ENCODE measurements around the gene PCGF3. TPM values are rescaled to one million over a fixed set of nuclear protein-coding genes. Genes with fewer than 3 reads are reported as not detected.

Gene PCGF3
- total RNA-seq, 2 donors from 2014 or later: 59.0 to 135 TPM

DNA sequence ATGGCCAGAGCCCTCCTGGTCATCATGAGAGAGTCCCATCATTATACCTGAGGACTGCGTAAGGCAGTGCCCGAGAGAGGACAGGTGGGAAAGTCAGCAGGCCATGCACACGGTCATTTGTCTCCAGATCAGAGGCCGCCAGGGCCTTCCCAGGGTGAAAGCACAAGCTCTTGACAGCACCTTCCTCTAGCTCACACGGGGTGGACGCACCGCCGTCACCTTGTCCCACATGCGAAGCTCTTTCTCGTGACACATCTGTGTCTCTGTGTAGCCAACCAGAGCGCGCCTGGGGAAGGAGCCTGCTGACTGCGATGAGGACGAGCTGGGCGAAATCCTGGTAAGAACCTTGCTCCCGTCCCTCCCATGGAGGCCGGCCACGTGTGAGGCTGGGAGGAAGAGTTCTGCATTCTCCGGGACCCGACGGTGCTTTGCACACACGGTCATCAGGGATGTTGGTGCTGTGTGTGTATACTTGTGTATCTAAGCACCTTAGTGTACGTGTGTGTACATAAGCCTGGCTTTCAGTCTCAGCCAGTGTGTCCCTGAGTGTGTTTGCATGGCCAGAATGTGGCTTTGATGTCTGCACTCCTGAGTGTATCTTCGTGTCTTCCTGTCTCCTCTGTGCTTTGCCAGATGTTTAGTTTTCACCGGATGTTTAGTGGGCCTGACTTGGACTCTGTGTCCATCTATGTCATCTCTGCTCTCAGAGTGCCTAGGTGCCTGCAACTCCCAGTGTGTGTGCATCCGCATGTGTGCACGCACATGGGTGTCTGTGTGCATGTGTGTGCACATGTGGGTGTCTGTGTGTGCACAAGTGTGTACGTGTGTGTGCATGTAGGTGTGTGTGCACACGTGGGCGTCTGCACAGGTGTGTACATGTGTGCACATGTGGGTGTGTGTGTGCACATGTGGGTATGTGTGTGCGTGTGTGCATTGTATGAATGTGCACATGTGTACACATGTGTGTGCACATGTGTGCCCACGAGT is 46.7 kb upstream of the PCGF3 start:
- WGBS: 93% methylated on average over 31 of the region's 32 CpGs
- H3K4me3 ChIP-seq: no peak overlapping the region
- no peak overlapping the region for H3K27ac ChIP-seq
- TF ChIP-seq POLR2A (IDR thresholded peaks at IDR 0.05): no peak
- TF ChIP-seq POLR2AphosphoS5 (IDR thresholded peaks at IDR 0.05): no peak
- TF ChIP-seq, protein P1, sequence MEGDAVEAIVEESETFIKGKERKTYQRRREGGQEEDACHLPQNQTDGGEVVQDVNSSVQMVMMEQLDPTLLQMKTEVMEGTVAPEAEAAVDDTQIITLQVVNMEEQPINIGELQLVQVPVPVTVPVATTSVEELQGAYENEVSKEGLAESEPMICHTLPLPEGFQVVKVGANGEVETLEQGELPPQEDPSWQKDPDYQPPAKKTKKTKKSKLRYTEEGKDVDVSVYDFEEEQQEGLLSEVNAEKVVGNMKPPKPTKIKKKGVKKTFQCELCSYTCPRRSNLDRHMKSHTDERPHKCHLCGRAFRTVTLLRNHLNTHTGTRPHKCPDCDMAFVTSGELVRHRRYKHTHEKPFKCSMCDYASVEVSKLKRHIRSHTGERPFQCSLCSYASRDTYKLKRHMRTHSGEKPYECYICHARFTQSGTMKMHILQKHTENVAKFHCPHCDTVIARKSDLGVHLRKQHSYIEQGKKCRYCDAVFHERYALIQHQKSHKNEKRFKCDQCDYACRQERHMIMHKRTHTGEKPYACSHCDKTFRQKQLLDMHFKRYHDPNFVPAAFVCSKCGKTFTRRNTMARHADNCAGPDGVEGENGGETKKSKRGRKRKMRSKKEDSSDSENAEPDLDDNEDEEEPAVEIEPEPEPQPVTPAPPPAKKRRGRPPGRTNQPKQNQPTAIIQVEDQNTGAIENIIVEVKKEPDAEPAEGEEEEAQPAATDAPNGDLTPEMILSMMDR (IDR thresholded peaks at IDR 0.05): no peak
- intact Hi-C loops (cut with DNase I): no loop called here
- no peaks in the 10 kb centered on the region for H3K36me3 ChIP-seq
- H3K27me3 ChIP-seq (replicated peaks; ENCODE audit: insufficient read depth): no peaks in the 10 kb centered on the region
- no peaks in the 10 kb centered on the region for H3K4me1 ChIP-seq (replicated peaks)
- DNase-seq (ENCODE audit: low spot score): no peak
- no peaks in the 10 kb centered on the region for H3K9me3 ChIP-seq

DNA sequence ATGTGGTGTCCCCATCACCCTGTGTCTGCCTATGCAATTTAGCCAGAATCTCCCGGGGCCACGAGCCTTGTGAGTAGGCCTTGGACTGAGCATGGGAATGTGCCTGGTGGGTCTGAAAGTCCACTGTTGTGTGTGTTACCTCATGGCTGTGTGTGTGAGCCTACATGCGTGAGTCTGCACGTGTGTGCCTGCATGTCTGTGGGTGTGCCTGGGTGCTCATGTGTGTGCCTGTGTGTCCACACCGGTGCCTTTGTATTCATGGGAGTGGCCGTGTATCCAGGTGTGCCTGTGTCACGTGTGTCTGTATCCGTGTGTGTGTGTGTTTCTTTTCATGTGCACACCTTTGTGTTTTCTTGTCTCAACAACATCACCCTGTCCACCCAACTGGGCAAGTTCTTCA is 45.8 kb upstream of the PCGF3 start:
- intact Hi-C loops (cut with DNase I): no loop called here
- Histone ChIP-seq H3K9me3 (no peaks in the 10 kb centered on the region), H3K27me3 (replicated peaks; ENCODE audit: insufficient read depth) (no peaks in the 10 kb centered on the region), H3K4me3 (no peak overlapping the region), H3K36me3 (no peaks in the 10 kb centered on the region), H3K4me1 (replicated peaks) (no peaks in the 10 kb centered on the region), H3K27ac (no peak overlapping the region)
- no peak for DNase-seq (ENCODE audit: low spot score)
- 90% methylated on average over 8 of the region's 8 CpGs for WGBS
- TF ChIP-seq POLR2AphosphoS5 (IDR thresholded peaks at IDR 0.05) (no peak), POLR2A (IDR thresholded peaks at IDR 0.05) (no peak)
- TF ChIP-seq, protein P1 (IDR thresholded peaks at IDR 0.05): no peak

DNA sequence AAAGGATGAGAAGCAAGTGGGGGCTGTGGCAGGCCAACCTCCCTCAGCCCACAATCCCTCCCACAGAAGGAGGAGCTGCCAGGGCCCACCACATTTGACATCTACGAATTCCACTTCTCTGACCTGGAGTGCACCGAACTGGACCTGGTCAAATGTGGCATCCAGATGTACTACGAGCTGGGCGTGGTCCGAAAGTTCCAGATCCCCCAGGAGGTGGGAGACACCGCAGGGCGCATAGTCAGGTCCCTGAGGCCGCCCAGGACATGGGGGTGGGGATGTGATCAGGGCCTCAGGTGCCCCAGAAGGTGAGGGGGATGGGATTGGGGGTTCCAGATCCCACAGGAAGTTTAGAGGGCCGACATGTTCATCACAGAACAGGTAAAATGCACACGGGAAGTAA is 45.2 kb upstream of the PCGF3 start:
- no peak for DNase-seq (ENCODE audit: low spot score)
- Histone ChIP-seq H3K27ac (no peak overlapping the region), H3K4me3 (no peak overlapping the region), H3K4me1 (replicated peaks) (no peaks in the 10 kb centered on the region), H3K9me3 (no peaks in the 10 kb centered on the region), H3K36me3 (no peaks in the 10 kb centered on the region), H3K27me3 (replicated peaks; ENCODE audit: insufficient read depth) (no peaks in the 10 kb centered on the region)
- WGBS: 95% methylated on average over 10 of the region's 10 CpGs
- intact Hi-C loops (cut with DNase I): no loop called here
- TF ChIP-seq POLR2A (IDR thresholded peaks at IDR 0.05): no peak
- no peak for TF ChIP-seq POLR2AphosphoS5 (IDR thresholded peaks at IDR 0.05)
- TF ChIP-seq, protein P1 (IDR thresholded peaks at IDR 0.05): no peak

DNA sequence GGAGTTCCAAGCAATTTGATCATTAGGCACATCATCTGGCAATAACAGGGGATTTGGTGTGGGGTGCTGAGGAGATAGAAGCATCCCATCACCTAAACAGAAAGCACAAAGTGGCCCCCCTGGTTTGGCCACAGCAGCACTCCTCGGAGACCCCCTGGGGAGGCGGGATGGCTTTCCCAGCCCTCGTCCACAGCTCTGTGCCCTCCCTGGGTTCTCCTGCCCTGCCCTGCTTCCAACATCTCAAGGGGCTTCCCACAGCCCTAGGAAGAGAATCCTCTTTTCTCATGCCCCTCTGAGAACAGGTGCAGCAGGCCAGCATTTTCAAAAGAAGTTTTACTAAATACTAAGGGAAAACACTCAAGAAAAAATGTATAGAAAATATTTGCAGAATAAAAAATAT is 44.4 kb upstream of the PCGF3 start:
- no peaks in the 10 kb centered on the region for H3K27me3 ChIP-seq (replicated peaks; ENCODE audit: insufficient read depth)
- H3K36me3 ChIP-seq: no peaks in the 10 kb centered on the region
- intact Hi-C loops (cut with DNase I): no loop called here
- H3K27ac ChIP-seq: no peak overlapping the region
- WGBS: 97% methylated on average over 3 of the region's 3 CpGs
- DNase-seq (ENCODE audit: low spot score): no peak
- TF ChIP-seq POLR2A (IDR thresholded peaks at IDR 0.05) (no peak), POLR2AphosphoS5 (IDR thresholded peaks at IDR 0.05) (no peak)
- TF ChIP-seq, protein P1 (IDR thresholded peaks at IDR 0.05): no peak
- H3K9me3 ChIP-seq: no peaks in the 10 kb centered on the region
- no peak overlapping the region for H3K4me3 ChIP-seq
- H3K4me1 ChIP-seq (replicated peaks): no peaks in the 10 kb centered on the region

Data from prostate gland (tissue), 2 donors.